ENCODE results near the gene SLC27A1.

Gene SLC27A1

GRCh38 chr19:17470068-17470841 lies at the start of gene SLC27A1:
SLC27A1 (plus strand) TSS chr19:17470524; CDS start chr19:17470541, 17 bp downstream.
- DNase-seq (ENCODE audit: low read depth, low spot score) = peak; percentile 97

GRCh38 chr19:17421942-17422341 lies 48.4 kb upstream of the SLC27A1 start:
- no peak for DNase-seq (ENCODE audit: low read depth, low spot score)

GRCh38 chr19:17423429-17424208 lies 46.7 kb upstream of the SLC27A1 start:
- no peak for DNase-seq (ENCODE audit: low read depth, low spot score)

GRCh38 chr19:17424743-17425365 lies 45.5 kb upstream of the SLC27A1 start:
- no peak for DNase-seq (ENCODE audit: low read depth, low spot score)

- no peak for DNase-seq (ENCODE audit: low read depth, low spot score)
Measured at GRCh38 chr19:17429641-17430113, 40.6 kb upstream of the SLC27A1 start.

GRCh38 chr19:17431417-17431816 lies 38.9 kb upstream of the SLC27A1 start:
- no peak for DNase-seq (ENCODE audit: low read depth, low spot score)

GRCh38 chr19:17435218-17435617 lies 35.1 kb upstream of the SLC27A1 start:
- DNase-seq (ENCODE audit: low read depth, low spot score) = no peak

- no peak for DNase-seq (ENCODE audit: low read depth, low spot score)
Measured at GRCh38 chr19:17436094-17436873, 34.0 kb upstream of the SLC27A1 start.

- DNase-seq (ENCODE audit: low read depth, low spot score) = no peak
Measured at GRCh38 chr19:17436874-17437267, 33.5 kb upstream of the SLC27A1 start.

- no peak for DNase-seq (ENCODE audit: low read depth, low spot score)
Measured at GRCh38 chr19:17441241-17442021, 28.9 kb upstream of the SLC27A1 start.

GRCh38 chr19:17445526-17446165 lies 24.7 kb upstream of the SLC27A1 start:
- DNase-seq (ENCODE audit: low read depth, low spot score) = no peak

GRCh38 chr19:17447704-17448130 lies 22.6 kb upstream of the SLC27A1 start:
- no peak for DNase-seq (ENCODE audit: low read depth, low spot score)

- no peak for DNase-seq (ENCODE audit: low read depth, low spot score)
Measured at GRCh38 chr19:17448131-17448967, 22.0 kb upstream of the SLC27A1 start, which contains the start of gene TMEM221. TMEM221 (minus strand) TSS chr19:17448668; CDS start chr19:17448462, 206 bp downstream.

- DNase-seq (ENCODE audit: low read depth, low spot score) = no peak
Measured at GRCh38 chr19:17450264-17451075, 19.9 kb upstream of the SLC27A1 start.

GRCh38 chr19:17451820-17452219 lies 18.5 kb upstream of the SLC27A1 start:
- no peak for DNase-seq (ENCODE audit: low read depth, low spot score)

GRCh38 chr19:17454576-17455071 lies 15.7 kb upstream of the SLC27A1 start:
- DNase-seq (ENCODE audit: low read depth, low spot score) = no peak

GRCh38 chr19:17455308-17456123 lies 14.8 kb upstream of the SLC27A1 start:
- no peak for DNase-seq (ENCODE audit: low read depth, low spot score)
